Muscle layer of duodenum (tissue), 2 donors: ENCODE measurements around the gene FABP7.
"Not testable (repeated sequence)": the region's sequence is repeated elsewhere in the genome, so short reads cannot be mapped to it uniquely, and the experiment has no call there.

Experiments used
- H3K27ac ChIP-seq: one replicate; pipeline ENCODE4 v1.7.0; 2013; ENCODE audit warnings: mild to moderate bottlenecking, low read length
- H3K27me3 ChIP-seq: one replicate; pipeline ENCODE4 v1.7.0; 2013; ENCODE audit warnings: low read depth, mild to moderate bottlenecking, control low read depth, low read length
- H3K36me3 ChIP-seq, 2 donors: one replicate each; pipeline ENCODE4 v1.7.0; 2013; ENCODE audit warnings: low read length in 2 of 2, control low read depth in 1 of 2, mild to moderate bottlenecking in 1 of 2; ENCODE audit not compliant: insufficient read depth in 2 of 2, control insufficient read depth in 1 of 2
- H3K4me1 ChIP-seq, 2 donors: one replicate each; pipeline ENCODE4 v1.7.0; 2013; ENCODE audit warnings: low read length in 2 of 2, mild to moderate bottlenecking in 2 of 2, control low read depth in 1 of 2, moderate library complexity in 1 of 2; ENCODE audit not compliant: insufficient read depth in 2 of 2, control insufficient read depth in 1 of 2
- H3K4me3 ChIP-seq, 2 donors: one replicate each; pipeline ENCODE4 v1.7.0; 2013; ENCODE audit warnings: low read length in 2 of 2, low read depth in 1 of 2, mild to moderate bottlenecking in 1 of 2
- H3K9me3 ChIP-seq, 2 donors: one replicate each; pipeline ENCODE4 v1.7.0; 2013; ENCODE audit warnings: low read length in 2 of 2, control low read depth in 1 of 2, mild to moderate bottlenecking in 1 of 2; ENCODE audit not compliant: control insufficient read depth in 1 of 2
- donor health status: healthy.

FABP7 gene

DNA sequence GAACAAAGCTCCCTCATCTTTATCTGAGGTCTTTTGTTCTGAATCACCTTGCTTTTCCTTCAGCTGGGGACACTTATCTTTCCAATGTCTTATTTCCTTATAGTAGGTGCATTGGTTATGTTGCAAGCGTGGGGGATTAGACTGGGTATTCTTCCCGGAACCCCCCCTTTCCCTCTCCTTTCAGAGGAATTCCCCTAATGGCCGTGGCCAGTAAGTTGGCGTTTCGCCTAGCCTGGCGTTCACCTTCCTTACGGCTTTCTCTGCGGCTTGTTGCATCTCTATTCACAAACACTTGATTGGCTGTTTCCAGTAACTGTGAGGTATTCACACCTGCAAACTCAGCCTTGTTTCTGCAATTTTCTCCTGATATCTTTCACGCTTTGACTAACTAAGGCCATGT, 32.8 kb upstream of the FABP7 start:
- no peak overlapping the region for H3K27ac ChIP-seq
- no peaks in the 10 kb centered on the region for H3K36me3 ChIP-seq
- H3K4me1 ChIP-seq = no peaks in the 10 kb centered on the region
- H3K27me3 ChIP-seq = no peaks in the 10 kb centered on the region
- H3K9me3 ChIP-seq = no peaks in the 10 kb centered on the region
- no peak overlapping the region for H3K4me3 ChIP-seq

- H3K4me3 ChIP-seq = no peak overlapping the region
- no peak overlapping the region for H3K27ac ChIP-seq
- no peaks in the 10 kb centered on the region for H3K4me1 ChIP-seq
- no peaks in the 10 kb centered on the region for H3K9me3 ChIP-seq
- no peaks in the 10 kb centered on the region for H3K36me3 ChIP-seq
- no peaks in the 10 kb centered on the region for H3K27me3 ChIP-seq
Observed at GRCh38 chr6:122747573-122747972, 31.9 kb upstream of the FABP7 start.

DNA sequence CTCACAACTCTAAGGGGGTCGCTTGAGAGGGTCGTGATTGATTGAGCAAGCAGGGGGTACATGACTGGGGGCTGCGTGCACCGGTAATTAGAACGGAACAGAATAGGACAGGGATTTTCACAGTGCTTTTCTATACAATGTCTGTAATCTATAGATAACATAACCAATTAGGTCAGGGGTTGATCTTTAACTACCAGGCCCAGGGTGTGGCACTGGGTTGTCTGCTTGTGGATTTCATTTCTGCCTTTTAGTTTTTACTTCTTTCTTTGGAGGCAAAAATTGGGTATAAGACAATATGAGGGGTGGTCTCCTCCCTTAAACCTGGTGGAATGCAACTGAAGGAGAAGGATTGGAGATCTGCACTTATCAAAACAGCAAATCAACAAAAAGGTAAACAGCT, 30.6 kb upstream of the FABP7 start:
- not testable (repeated sequence) for H3K36me3 ChIP-seq, H3K27me3 ChIP-seq, H3K27ac ChIP-seq, H3K4me3 ChIP-seq, H3K9me3 ChIP-seq, H3K4me1 ChIP-seq

DNA sequence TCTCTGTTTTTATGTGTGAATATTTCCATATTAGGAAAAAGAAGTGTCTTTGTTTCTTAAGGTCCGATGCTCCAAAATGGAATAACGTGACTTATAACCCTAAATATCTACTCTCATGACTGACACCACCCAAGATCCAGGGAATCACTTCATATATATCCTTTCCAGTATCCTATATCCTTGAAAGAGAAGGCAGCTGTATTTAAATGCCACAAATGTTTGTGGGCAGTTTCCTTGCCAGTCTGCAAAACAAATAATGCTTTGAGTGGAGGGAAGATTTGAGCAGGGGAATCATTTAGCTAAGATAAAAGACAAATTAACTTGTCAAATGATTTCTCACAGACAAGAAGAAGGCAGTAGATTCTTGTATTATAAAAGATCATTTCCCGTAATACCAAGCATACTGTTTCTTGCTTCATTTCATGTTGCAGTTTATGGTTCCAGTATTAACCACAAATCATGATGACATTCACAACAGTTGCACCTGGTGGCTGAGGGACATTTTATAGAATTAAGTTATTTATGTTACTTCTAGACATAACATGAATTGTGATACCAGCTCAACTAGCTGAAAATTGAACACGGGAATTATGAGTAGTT, 30.0 kb upstream of the FABP7 start:
- H3K27me3 ChIP-seq = no peaks in the 10 kb centered on the region
- H3K36me3 ChIP-seq = no peaks in the 10 kb centered on the region
- H3K27ac ChIP-seq = no peak overlapping the region
- H3K4me3 ChIP-seq = no peak overlapping the region
- H3K4me1 ChIP-seq = peaks cover 0 to 3% of the 10 kb centered on the region in 2 donors
- no peaks in the 10 kb centered on the region for H3K9me3 ChIP-seq

DNA sequence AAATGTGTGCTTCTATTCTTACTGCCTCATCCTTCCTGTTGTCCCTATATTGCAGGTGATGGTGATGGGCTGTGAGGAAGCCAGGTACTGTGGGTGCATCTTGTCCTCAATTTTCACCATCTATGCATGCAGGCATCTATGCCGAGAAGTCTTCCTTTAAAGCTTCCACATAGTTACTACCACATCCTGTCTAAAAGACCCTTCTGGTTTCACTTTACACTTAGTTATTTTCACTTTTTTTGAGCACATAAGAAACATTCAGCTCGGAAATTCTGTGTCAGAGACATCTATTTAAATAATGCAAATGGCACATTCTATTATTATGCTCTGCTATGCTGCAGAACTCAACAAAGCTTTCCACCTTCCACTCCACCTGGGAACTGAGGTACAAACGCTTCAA, 28.2 kb upstream of the FABP7 start:
- Histone ChIP-seq H3K36me3 (no peaks in the 10 kb centered on the region), H3K27ac (no peak overlapping the region)

GRCh38 chr6:122752459-122752858, 27.1 kb upstream of the FABP7 start:
- no peaks in the 10 kb centered on the region for H3K9me3 ChIP-seq
- no peak overlapping the region for H3K4me3 ChIP-seq
- H3K36me3 ChIP-seq = no peaks in the 10 kb centered on the region
- H3K27ac ChIP-seq = no peak overlapping the region
- peaks cover 0 to 3% of the 10 kb centered on the region in 2 donors for H3K4me1 ChIP-seq
- H3K27me3 ChIP-seq = no peaks in the 10 kb centered on the region

More for the DNA sequence above, 28.2 kb upstream of the FABP7 start:
- peaks cover 0 to 3% of the 10 kb centered on the region in 2 donors for H3K4me1 ChIP-seq
- H3K27me3 ChIP-seq = no peaks in the 10 kb centered on the region
- no peak overlapping the region for H3K4me3 ChIP-seq
- no peaks in the 10 kb centered on the region for H3K9me3 ChIP-seq

GRCh38 chr6:122753000-122753687, 26.4 kb upstream of the FABP7 start:
- H3K4me3 ChIP-seq = peak overlapping the region; percentile 20 to 27
- H3K4me1 ChIP-seq = peaks cover 0 to 3% of the 10 kb centered on the region in 2 donors
- H3K27me3 ChIP-seq = no peaks in the 10 kb centered on the region
- no peak overlapping the region for H3K27ac ChIP-seq
- H3K9me3 ChIP-seq = no peaks in the 10 kb centered on the region
- no peaks in the 10 kb centered on the region for H3K36me3 ChIP-seq

DNA sequence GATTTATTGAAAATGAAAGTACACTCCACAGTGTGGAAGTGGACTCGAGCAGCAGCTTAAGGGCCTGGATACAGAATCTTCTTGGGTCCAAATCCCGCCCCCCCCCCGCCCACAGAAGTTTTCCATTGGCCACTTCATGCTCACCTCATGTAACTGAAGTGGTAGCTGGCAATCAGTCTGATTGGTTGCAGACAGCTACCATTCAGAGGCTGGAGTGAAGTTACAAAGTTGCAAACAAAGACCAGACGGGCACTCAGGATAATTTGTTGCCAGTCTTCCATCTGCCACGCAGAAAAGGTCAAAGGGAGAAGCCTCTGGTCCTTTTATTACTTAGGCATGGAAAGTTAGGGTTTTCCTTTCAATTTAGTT, 25.8 kb upstream of the FABP7 start:
- no peaks in the 10 kb centered on the region for H3K27me3 ChIP-seq
- H3K36me3 ChIP-seq = no peaks in the 10 kb centered on the region
- no peaks in the 10 kb centered on the region for H3K9me3 ChIP-seq
- peaks cover 0 to 3% of the 10 kb centered on the region in 2 donors for H3K4me1 ChIP-seq
- peak overlapping the region; percentile 20 to 27 for H3K4me3 ChIP-seq
- no peak overlapping the region for H3K27ac ChIP-seq

DNA sequence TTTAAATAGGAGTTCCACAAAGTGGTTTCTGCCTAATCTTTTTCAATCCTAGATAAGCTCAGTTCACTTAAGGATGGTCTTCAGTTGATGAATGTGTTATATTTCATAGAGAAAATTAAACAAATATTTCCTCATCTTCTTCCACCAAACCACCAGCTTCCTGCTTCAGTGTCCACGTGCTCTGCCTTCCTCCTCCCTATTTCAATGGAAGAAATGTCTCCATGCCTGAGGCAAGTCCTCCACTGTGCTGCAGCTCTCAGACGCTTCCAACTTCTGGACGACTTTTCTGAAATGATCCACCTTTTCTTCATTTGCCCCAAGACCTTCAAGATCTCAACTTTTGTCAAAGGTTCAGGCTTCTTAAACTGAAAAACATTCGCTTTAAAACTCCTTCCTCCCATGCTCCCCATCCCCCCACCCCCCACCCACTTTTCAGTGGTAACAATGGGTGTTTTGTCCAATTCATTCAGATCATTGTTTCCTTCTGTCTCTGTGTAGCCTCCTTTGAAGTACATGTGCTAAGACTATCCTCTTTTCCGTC, 25.3 kb upstream of the FABP7 start:
- Histone ChIP-seq H3K36me3 (no peaks in the 10 kb centered on the region), H3K4me3 (no peak overlapping the region), H3K27ac (no peak overlapping the region)

DNA sequence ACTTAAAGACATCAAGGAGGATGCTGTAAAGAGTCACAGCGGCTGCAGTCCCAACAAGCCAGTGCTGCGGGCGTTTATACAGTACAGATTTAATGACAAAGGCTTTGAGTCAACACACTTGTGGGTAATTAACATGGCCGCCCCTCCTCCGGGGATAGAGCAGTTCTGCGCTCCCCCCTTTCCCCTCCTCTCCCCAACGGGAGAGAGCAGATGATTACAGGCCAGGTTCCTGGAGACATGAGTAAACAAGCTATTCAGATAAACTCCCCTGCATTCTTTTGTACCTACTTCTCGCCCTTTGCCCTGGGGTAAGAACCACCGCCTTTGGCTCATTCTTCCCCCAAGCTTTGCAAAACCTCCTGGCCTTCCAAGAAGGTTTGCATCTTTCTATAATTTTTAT, 23.6 kb upstream of the FABP7 start:
- H3K27me3 ChIP-seq = no peaks in the 10 kb centered on the region
- H3K4me1 ChIP-seq = peaks cover 0 to 3% of the 10 kb centered on the region in 2 donors

More for the DNA sequence above, 25.3 kb upstream of the FABP7 start:
- Histone ChIP-seq H3K27me3 (no peaks in the 10 kb centered on the region), H3K4me1 (peaks cover 0 to 3% of the 10 kb centered on the region in 2 donors), H3K9me3 (no peaks in the 10 kb centered on the region)

DNA sequence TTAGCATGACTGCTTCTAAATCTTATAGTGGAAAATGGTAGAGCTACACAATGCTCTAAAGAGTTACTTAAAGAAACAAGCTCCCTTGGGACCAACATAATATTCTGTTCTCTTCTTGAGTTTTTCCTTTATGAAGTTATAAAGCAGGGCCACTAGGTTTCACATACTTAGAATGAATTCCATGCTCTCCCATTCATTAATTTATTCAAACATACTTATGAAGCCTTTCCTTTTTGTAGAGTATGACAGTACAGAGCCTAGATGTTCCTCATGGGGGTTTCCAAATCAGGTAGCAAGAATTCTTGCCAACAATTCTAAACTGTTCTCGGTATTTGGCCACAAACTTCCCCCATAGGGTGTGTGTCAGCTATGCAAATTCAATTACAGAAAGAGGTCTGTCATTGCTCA, 20.6 kb upstream of the FABP7 start:
- no peak overlapping the region for H3K4me3 ChIP-seq
- peaks cover 0 to 3% of the 10 kb centered on the region in 2 donors for H3K4me1 ChIP-seq
- no peak overlapping the region for H3K27ac ChIP-seq
- no peaks in the 10 kb centered on the region for H3K36me3 ChIP-seq
- no peaks in the 10 kb centered on the region for H3K27me3 ChIP-seq
- no peaks in the 10 kb centered on the region for H3K9me3 ChIP-seq

More for the DNA sequence above, 23.6 kb upstream of the FABP7 start:
- Histone ChIP-seq H3K36me3 (no peaks in the 10 kb centered on the region), H3K4me3 (no peak overlapping the region), H3K27ac (no peak overlapping the region), H3K9me3 (no peaks in the 10 kb centered on the region)
